Nephron progenitor cell (in vitro differentiated cells): ENCODE data around the gene TBXAS1.

ENCODE experiments used
- DNase-seq: peaks from one replicate; pipeline ENCODE4 v3.0.0; 2021
- H3K27ac Mint-ChIP-seq: 2 replicates; pipeline ENCODE4 v1.8.0; 2021; ENCODE audit warnings: mild to moderate bottlenecking, moderate library complexity, mixed read lengths
- H3K27me3 Mint-ChIP-seq: 2 replicates; pipeline ENCODE4 v1.8.0; 2021; ENCODE audit warnings: mild to moderate bottlenecking, low read depth, mixed read lengths; ENCODE audit not compliant: poor library complexity
- H3K36me3 Mint-ChIP-seq: 2 replicates; pipeline ENCODE4 v1.8.0; 2021; ENCODE audit warnings: low read depth, mixed read lengths
- H3K4me1 Mint-ChIP-seq: 2 replicates; pipeline ENCODE4 v1.8.0; 2021; ENCODE audit warnings: mixed read lengths
- H3K4me3 Mint-ChIP-seq: 2 replicates; pipeline ENCODE4 v1.8.0; 2021; ENCODE audit warnings: mild to moderate bottlenecking, moderate library complexity, mixed read lengths
- H3K9me3 Mint-ChIP-seq: 2 replicates; pipeline ENCODE4 v1.8.0; 2021; ENCODE audit warnings: mild to moderate bottlenecking, moderate library complexity, mixed read lengths
- CTCF ChIP-seq: fragments of 200-600 bp; sonication (generic); IDR thresholded peaks from 2 replicates; pipeline ENCODE4 v1.5.0; 2021; ENCODE audit warnings: antibody characterized with exemption

Gene TBXAS1

GRCh38 chr7:140048138-140048537 lies 219.1 kb downstream of the TBXAS1 start:
- DNase-seq = no peak
- TF ChIP-seq CTCF = no peak
- no peak overlapping the region for H3K27ac Mint-ChIP-seq
- H3K27me3 Mint-ChIP-seq = peaks cover 16% of the 10 kb centered on the region
- H3K4me1 Mint-ChIP-seq = no peaks in the 10 kb centered on the region
- no peaks in the 10 kb centered on the region for H3K36me3 Mint-ChIP-seq
- no peaks in the 10 kb centered on the region for H3K9me3 Mint-ChIP-seq
- H3K4me3 Mint-ChIP-seq = no peak overlapping the region

GRCh38 chr7:140048989-140049338 lies 219.9 kb downstream of the TBXAS1 start:
- no peak for TF ChIP-seq CTCF
- H3K4me1 Mint-ChIP-seq = no peaks in the 10 kb centered on the region
- H3K36me3 Mint-ChIP-seq = no peaks in the 10 kb centered on the region
- H3K9me3 Mint-ChIP-seq = no peaks in the 10 kb centered on the region
- H3K4me3 Mint-ChIP-seq = no peak overlapping the region
- H3K27ac Mint-ChIP-seq = no peak overlapping the region
- peaks cover 18% of the 10 kb centered on the region for H3K27me3 Mint-ChIP-seq
- no peak for DNase-seq

GRCh38 chr7:140049339-140050024 lies 220.4 kb downstream of the TBXAS1 start:
- Mint-ChIP-seq H3K4me1 (no peaks in the 10 kb centered on the region), H3K9me3 (no peaks in the 10 kb centered on the region), H3K27ac (no peak overlapping the region), H3K36me3 (no peaks in the 10 kb centered on the region), H3K27me3 (peaks cover 23% of the 10 kb centered on the region), H3K4me3 (no peak overlapping the region)
- DNase-seq = no peak
- no peak for TF ChIP-seq CTCF

GRCh38 chr7:140050100-140050499 lies 221.0 kb downstream of the TBXAS1 start:
- no peak for DNase-seq
- H3K4me1 Mint-ChIP-seq = no peaks in the 10 kb centered on the region
- no peak overlapping the region for H3K4me3 Mint-ChIP-seq
- TF ChIP-seq CTCF = no peak
- H3K27me3 Mint-ChIP-seq = peaks cover 24% of the 10 kb centered on the region
- no peaks in the 10 kb centered on the region for H3K36me3 Mint-ChIP-seq
- H3K27ac Mint-ChIP-seq = no peak overlapping the region
- no peaks in the 10 kb centered on the region for H3K9me3 Mint-ChIP-seq

GRCh38 chr7:140051820-140052219 lies 222.8 kb downstream of the TBXAS1 start:
- no peak for DNase-seq
- Mint-ChIP-seq H3K4me3 (no peak overlapping the region), H3K4me1 (peaks cover 7% of the 10 kb centered on the region), H3K36me3 (no peaks in the 10 kb centered on the region), H3K27me3 (peaks cover 28% of the 10 kb centered on the region), H3K9me3 (no peaks in the 10 kb centered on the region), H3K27ac (no peak overlapping the region)
- TF ChIP-seq CTCF = no peak

GRCh38 chr7:140053812-140054539 lies 224.9 kb downstream of the TBXAS1 start:
- Mint-ChIP-seq H3K27me3 (peaks cover 33% of the 10 kb centered on the region), H3K4me1 (peaks cover 7% of the 10 kb centered on the region), H3K4me3 (no peak overlapping the region), H3K27ac (no peak overlapping the region), H3K9me3 (no peaks in the 10 kb centered on the region), H3K36me3 (no peaks in the 10 kb centered on the region)
- DNase-seq = no peak
- no peak for TF ChIP-seq CTCF
